Superior temporal gyrus (tissue), 1 donor: ENCODE results near the gene ACOXL.
"Not testable (repeated sequence)": the region's sequence is repeated elsewhere in the genome, so short reads cannot be mapped to it uniquely, and the experiment has no call there.

Experiments
- DNase-seq: peaks from one replicate; pipeline ENCODE4 v3.0.0-alpha.2; 2016; ENCODE audit errors: extremely low spot score

The ACOXL gene

DNA sequence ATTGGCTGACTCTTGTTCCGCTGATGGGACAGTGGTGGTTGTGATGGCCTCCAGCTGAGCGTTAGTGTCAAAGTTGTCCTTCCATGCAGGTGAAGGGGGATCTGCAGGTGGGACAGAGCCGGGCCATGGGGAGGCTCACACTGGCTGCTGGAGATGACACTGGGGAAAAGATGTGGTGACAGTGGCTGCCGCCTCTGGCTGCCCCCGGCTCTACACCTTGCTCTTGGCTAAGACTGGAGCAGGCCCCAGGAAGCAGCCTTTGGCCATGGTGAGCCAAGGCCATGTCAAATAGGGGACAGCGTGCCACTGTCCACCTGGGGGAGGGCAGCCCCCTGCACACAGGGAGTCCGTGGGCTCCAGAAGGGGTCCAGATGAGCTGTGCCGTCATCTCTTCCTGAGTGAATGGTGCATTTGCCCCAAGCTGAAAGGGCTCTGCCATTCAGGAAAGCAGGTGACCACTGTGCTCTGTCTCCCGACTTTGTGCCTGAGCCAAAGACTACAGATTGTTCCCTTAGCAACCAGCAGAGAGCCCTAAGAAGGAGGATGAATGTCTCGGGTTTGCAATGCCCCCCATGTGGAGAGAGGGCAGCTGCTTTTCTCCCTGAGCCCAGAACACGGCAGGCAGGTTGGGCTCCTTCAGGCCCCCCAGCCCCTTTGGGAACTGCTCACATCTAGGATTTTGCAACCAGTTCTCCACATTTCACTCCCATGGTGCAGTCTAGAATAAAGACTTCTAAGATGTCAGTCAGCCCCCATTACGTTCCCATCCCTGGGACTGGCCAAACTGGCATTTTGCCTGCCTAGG lies 309.2 kb downstream of the ACOXL start:
- DNase-seq, result no peak

- DNase-seq, result no peak
These were observed 309.9 kb downstream of the ACOXL start for GRCh38 chr2:111042261-111042660.

- DNase-seq, result no peak
These were observed 310.7 kb downstream of the ACOXL start for GRCh38 chr2:111042772-111043771.

- DNase-seq, result no peak
These were observed 311.7 kb downstream of the ACOXL start for GRCh38 chr2:111044066-111044465.

- DNase-seq, result not testable (repeated sequence)
These were observed 312.9 kb downstream of the ACOXL start for GRCh38 chr2:111045236-111045635.

- DNase-seq, result no peak
These were observed 313.5 kb downstream of the ACOXL start for GRCh38 chr2:111045771-111046444.

GRCh38 chr2:111046670-111047069 lies 314.3 kb downstream of the ACOXL start:
- no peak for DNase-seq

- DNase-seq, result no peak
These were observed 316.7 kb downstream of the ACOXL start for GRCh38 chr2:111048856-111049768.

- DNase-seq, result no peak
These were observed 317.6 kb downstream of the ACOXL start for GRCh38 chr2:111049792-111050640.

- no peak for DNase-seq
These were observed 318.5 kb downstream of the ACOXL start for GRCh38 chr2:111050701-111051376.

- DNase-seq, result no peak
These were observed 320.2 kb downstream of the ACOXL start for GRCh38 chr2:111052621-111053020.

DNA sequence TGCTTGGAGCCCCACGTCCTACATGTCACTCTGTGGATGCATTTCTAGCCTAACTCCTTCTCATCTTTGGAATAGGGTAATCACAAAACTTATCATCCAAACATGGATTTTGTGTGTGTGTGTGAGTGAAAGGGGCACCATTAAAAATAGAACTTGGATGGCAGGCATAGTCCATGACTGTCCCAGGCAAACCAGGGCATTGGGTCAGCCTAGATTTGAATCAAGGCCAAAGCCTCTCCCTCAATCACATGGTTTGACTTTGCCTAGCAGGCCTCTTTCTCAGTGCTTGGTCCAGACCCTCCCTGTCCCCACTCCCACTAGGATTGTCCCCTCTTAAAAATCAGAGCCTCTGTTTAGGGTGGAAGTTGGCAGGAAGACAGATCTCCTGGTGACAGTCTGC lies 320.9 kb downstream of the ACOXL start:
- no peak for DNase-seq

DNA sequence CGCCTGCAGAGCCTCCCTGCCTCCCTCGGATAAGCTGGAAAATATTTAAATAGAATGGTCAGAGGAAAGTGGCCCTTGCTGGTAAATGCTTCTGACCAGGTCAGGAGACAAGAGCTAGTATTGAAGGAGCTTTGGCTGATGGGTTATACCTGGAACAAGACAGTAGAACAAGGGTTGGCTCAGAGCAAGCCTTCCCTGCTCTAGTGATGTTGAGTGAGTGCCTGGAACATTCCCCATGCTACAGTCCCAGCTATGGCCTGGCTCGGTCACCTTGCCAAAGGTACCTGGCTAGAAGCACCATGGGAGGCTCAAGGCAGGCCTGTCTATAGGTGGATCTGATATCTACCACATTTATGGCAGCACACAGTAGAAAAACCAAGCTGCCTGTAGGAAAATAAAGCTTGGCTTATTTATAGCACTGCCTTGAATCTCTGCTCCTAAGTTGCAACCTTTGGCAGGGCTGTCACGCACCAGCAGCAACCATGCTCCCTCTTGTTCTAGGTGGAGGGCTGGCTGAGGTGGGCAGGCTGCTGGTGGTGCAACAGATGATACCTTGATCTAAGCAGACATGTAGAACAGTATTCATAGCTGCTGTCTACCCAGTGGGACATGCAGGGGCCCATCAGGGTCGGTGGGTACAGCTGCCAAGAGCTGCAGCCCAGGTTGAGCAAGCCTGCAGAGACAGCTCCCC lies 321.6 kb downstream of the ACOXL start:
- DNase-seq, result no peak

DNA sequence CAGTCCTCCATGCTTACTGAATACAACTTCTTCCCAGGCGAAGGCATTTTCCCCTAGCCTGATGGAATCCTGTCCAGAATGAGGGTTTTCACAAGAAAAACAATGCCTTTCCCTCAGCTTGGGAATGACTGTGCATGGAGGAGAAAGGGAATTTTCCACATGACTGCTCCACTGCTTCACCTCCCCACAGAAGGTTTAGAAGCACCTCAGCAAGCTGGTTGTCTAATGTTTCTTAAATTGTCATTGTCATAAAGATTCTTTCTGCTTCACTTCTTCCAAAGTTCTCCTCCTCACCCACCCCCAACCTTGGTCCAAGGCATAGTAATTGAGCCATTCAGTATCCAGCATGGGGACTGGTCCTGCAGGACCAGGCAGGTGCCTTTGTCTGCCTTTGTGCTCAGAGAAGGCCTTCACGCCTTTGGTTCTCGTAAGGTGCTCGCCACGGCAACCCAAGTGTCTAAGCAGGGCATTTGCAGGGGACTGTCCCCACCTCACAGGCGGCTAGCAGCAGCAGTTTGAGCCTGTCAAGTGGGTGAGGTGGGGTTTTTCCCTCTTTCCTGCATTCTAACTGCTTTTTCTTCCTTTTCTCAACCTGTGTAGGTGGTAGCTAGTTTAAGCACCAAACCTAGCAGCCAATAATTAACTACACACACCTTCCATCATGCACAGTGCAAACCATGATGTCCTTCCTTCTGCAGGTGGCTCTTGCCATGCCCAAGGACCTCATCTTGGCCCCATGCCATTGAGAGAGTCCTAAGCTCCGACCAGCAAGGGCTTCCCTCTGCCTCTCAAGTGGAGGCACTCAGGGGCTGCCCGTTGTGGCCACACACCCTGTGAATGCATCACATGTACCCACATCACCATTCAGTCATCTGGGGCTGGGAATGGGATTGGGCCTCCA lies 322.7 kb downstream of the ACOXL start:
- no peak for DNase-seq

DNA sequence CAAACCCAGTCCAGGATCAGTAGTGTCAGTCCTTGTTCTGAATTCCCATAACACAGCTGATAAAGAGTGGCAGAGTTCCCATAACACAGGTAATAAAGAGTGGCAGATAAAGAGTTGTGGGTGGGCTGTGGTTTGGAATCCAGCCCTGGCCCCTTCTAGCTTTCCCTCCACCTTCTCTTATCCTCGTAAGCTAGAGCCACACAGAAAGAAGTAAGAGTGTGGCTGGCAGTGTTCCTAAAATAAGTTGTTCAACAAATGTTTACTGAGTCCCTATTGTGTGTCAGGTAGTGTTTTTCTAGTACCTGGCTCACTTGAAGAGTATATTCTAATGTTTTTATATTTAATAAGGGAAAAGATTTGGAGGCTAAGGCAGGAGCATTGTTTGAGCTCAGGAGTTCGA lies 323.4 kb downstream of the ACOXL start:
- DNase-seq, result no peak

DNA sequence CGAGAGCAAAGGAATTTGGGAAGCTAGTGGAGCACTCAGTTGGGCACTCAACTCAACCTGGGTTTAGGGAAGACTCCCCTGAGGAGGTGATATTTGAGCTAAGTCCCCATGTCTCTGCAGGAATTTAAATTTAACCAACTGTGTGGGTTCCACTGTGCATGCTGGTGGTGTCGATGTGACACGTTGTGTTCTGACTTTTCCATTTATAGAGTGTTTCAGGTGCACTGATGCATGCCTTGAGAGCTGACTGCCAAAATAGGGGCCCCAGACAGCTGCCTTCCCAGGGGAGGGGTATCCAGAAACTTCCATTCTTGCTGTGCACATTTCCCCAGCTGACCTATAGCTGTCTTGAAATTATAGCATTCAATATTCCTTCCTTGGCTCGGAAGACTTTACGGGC lies 324.7 kb downstream of the ACOXL start:
- DNase-seq, result no peak

GRCh38 chr2:111057721-111058120 lies 325.3 kb downstream of the ACOXL start:
- peak; percentile 9 for DNase-seq

GRCh38 chr2:111058264-111058663 lies 325.9 kb downstream of the ACOXL start:
- DNase-seq, result no peak
